Cardiac fibroblast (primary cell): ENCODE measurements around the gene ACP6.
"Not testable (repeated sequence)": the region's sequence is repeated elsewhere in the genome, so short reads cannot be mapped to it uniquely, and the experiment has no call there.

Experiments
- DNase-seq, 2 donors: peaks; one replicate each; pipeline versions ENCODE4 v3.0.0 to v3.0.0-alpha.2; 2010; ENCODE audit warnings: low read depth in 2 of 2
- H3K4me3 ChIP-seq, 2 donors: replicated peaks in 1 of 2; 1 replicate in 1 of 2; 2 replicates in 1 of 2; pipeline ENCODE4 v1.5.1; 2011; ENCODE audit warnings: low read depth in 2 of 2, low read length in 2 of 2, mild to moderate bottlenecking in 2 of 2, moderate library complexity in 1 of 2
- TF ChIP-seq, protein P1 (sequence below): IDR thresholded peaks from one replicate; pipeline ENCODE4 v1.5.1; 2011; ENCODE audit warnings: low read depth, mild to moderate bottlenecking, low read length, inconsistent platforms

The ACP6 gene

DNA sequence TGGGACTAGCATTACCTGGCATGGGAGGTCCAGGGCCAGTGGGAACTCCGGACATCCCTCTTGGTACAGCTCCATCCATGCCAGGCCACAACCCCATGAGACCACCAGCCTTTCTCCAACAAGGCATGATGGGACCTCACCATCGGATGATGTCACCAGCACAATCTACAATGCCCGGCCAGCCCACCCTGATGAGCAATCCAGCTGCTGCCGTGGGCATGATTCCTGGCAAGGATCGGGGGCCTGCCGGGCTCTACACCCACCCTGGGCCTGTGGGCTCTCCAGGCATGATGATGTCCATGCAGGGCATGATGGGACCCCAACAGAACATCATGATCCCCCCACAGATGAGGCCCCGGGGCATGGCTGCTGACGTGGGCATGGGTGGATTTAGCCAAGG is 45.8 kb downstream of the ACP6 start:
- no peak overlapping the region for H3K4me3 ChIP-seq
- no peak for DNase-seq
- TF ChIP-seq, protein P1, sequence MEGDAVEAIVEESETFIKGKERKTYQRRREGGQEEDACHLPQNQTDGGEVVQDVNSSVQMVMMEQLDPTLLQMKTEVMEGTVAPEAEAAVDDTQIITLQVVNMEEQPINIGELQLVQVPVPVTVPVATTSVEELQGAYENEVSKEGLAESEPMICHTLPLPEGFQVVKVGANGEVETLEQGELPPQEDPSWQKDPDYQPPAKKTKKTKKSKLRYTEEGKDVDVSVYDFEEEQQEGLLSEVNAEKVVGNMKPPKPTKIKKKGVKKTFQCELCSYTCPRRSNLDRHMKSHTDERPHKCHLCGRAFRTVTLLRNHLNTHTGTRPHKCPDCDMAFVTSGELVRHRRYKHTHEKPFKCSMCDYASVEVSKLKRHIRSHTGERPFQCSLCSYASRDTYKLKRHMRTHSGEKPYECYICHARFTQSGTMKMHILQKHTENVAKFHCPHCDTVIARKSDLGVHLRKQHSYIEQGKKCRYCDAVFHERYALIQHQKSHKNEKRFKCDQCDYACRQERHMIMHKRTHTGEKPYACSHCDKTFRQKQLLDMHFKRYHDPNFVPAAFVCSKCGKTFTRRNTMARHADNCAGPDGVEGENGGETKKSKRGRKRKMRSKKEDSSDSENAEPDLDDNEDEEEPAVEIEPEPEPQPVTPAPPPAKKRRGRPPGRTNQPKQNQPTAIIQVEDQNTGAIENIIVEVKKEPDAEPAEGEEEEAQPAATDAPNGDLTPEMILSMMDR, result no peak

GRCh38 chr1:147624011-147624410 is 46.3 kb downstream of the ACP6 start:
- H3K4me3 ChIP-seq, result no peak overlapping the region
- no peak for DNase-seq
- TF ChIP-seq, protein P1, result no peak

GRCh38 chr1:147622731-147623130 is 47.6 kb downstream of the ACP6 start:
- H3K4me3 ChIP-seq, result no peak overlapping the region
- TF ChIP-seq, protein P1, result no peak
- DNase-seq, result peak; percentile 16 to 22

- TF ChIP-seq, protein P1, result no peak
Observed at GRCh38 chr1:147620543-147620942, 49.8 kb downstream of the ACP6 start.

DNA sequence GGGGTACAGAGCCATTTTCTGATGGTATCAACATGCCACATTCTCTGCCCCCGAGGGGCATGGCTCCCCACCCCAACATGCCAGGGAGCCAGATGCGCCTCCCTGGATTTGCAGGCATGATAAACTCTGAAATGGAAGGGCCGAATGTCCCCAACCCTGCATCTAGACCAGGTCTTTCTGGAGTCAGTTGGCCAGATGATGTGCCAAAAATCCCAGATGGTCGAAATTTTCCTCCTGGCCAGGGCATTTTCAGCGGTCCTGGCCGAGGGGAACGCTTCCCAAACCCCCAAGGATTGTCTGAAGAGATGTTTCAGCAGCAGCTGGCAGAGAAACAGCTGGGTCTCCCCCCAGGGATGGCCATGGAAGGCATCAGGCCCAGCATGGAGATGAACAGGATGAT is 50.6 kb downstream of the ACP6 start:
- H3K4me3 ChIP-seq, result no peak overlapping the region
- TF ChIP-seq, protein P1, result no peak
- DNase-seq, result no peak

More at GRCh38 chr1:147620543-147620942, 49.8 kb downstream of the ACP6 start:
- no peak overlapping the region for H3K4me3 ChIP-seq
- no peak for DNase-seq

DNA sequence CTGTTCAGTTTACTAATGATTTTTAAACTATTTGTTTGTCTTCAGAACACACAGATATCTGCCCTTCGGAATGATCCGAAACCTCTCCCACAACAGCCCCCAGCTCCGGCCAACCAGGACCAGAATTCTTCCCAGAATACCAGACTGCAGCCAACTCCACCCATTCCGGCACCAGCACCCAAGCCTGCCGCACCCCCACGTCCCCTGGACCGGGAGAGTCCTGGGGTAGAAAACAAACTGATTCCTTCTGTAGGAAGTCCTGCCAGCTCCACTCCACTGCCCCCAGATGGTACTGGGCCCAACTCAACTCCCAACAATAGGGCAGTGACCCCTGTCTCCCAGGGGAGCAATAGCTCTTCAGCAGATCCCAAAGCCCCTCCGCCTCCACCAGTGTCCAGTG is 51.6 kb downstream of the ACP6 start:
- no peak overlapping the region for H3K4me3 ChIP-seq
- DNase-seq, result no peak
- TF ChIP-seq, protein P1, result no peak

- peak in 1 of 2 donors; percentile 8 for DNase-seq
- TF ChIP-seq, protein P1, result no peak
- no peak overlapping the region for H3K4me3 ChIP-seq
Observed at GRCh38 chr1:147618077-147618569, 52.2 kb downstream of the ACP6 start.

DNA sequence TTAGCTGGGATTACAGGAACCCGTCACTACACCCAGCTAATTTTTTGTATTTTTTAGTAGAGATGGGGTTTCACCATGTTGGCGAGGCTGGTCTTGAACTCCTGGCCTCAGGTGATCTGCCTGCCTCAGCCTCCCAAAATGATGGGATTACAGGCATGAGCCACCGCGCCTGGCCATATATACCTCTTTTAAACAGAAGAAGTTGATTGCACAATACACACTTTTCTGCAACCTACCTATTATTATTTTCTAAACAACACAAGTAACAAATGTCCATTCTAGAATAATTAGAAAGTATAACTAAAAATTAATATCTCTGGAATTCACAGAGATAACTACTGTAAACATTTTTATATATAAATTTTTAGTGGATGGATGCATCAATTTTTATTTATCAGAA is 55.4 kb downstream of the ACP6 start:
- not testable (repeated sequence) for DNase-seq, H3K4me3 ChIP-seq
